VCaP (cell line): ENCODE results near the gene MRGPRF.

Experiments
- H3K27ac ChIP-seq: fragments of 450-650 bp; 2 replicates; pipeline ENCODE4 v1.5.1; 2017
- TF ChIP-seq, protein P1 (sequence below): fragments of 450-650 bp; conservative IDR thresholded peaks from 2 replicates; pipeline ENCODE4 v1.5.1; 2017; ENCODE audit warnings: mild to moderate bottlenecking, moderate library complexity

The MRGPRF gene

GRCh38 chr11:68989936-68990606, 23.0 kb downstream of the MRGPRF start:
- H3K27ac ChIP-seq, result no peak overlapping the region
- TF ChIP-seq, protein P1, sequence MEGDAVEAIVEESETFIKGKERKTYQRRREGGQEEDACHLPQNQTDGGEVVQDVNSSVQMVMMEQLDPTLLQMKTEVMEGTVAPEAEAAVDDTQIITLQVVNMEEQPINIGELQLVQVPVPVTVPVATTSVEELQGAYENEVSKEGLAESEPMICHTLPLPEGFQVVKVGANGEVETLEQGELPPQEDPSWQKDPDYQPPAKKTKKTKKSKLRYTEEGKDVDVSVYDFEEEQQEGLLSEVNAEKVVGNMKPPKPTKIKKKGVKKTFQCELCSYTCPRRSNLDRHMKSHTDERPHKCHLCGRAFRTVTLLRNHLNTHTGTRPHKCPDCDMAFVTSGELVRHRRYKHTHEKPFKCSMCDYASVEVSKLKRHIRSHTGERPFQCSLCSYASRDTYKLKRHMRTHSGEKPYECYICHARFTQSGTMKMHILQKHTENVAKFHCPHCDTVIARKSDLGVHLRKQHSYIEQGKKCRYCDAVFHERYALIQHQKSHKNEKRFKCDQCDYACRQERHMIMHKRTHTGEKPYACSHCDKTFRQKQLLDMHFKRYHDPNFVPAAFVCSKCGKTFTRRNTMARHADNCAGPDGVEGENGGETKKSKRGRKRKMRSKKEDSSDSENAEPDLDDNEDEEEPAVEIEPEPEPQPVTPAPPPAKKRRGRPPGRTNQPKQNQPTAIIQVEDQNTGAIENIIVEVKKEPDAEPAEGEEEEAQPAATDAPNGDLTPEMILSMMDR, result no peak

DNA sequence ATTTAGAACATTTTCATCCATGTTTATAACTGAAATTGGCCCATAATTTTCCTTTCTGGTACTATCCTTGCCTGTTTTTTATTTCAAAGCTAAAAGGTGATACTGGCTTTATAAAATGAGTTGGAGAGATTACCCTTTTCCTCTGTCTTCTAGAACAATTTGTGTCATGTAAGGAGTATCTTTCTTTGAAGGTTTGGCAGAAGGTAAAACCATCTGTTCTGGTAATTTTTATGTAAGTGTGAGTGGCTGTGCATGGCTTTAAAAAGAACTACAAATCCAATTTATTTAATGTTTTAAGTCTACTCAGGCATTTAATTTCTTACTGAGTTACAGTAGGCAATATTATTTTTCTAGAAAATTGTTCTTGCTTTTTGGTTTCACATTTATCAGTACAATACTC, 24.6 kb downstream of the MRGPRF start:
- TF ChIP-seq, protein P1, result no peak
- no peak overlapping the region for H3K27ac ChIP-seq

DNA sequence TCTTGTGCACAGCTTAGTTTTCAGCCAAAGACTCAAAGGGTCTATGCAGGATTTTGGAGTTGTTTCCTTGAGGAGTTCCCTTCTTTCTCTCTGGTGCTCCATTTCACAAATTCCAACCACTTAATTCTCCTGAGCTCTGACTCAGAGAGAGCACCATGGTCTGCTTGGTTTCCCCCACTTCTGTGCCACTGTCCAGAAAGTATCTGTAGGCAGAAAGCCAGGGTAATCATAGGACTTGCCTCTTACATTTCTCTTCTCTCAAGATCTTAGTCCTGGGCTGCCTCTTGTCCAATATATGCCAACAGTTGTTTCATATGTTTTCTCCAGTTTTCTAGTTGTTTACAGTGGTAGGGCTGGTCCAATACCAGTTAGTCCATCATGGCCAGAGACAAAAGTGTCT, 25.8 kb downstream of the MRGPRF start:
- no peak overlapping the region for H3K27ac ChIP-seq
- TF ChIP-seq, protein P1, result no peak

GRCh38 chr11:68983801-68984200, 29.2 kb downstream of the MRGPRF start:
- TF ChIP-seq, protein P1, result no peak
- H3K27ac ChIP-seq, result no peak overlapping the region

DNA sequence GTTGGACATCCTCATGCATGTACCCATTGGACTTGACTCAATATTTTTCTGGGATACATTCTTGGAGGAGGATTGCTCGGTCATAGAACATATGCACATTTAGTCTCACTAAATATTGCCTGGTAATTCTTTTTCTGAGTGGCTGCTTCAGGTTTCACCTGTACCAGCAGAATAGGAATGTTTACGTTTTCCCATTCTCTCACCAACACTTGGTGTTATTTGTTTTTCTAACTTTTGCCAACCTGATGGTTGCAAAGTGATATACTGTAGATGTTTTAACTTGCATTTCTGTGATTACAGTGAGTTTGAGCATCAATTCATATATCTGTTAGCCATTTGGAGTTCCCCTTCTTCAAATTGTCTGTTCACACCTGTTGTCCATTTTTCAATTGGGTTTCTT, 30.9 kb downstream of the MRGPRF start:
- no peak overlapping the region for H3K27ac ChIP-seq
- TF ChIP-seq, protein P1, result no peak

- TF ChIP-seq, protein P1, result no peak
- no peak within 1 kb of the TSS for H3K27ac ChIP-seq
Measured at GRCh38 chr11:68980776-68981065, 32.3 kb downstream of the MRGPRF start, which contains the start of gene MRGPRD. Gene MRGPRD (minus strand): TSS chr11:68980986. CDS start chr11:68980986, 0 bp downstream.

DNA sequence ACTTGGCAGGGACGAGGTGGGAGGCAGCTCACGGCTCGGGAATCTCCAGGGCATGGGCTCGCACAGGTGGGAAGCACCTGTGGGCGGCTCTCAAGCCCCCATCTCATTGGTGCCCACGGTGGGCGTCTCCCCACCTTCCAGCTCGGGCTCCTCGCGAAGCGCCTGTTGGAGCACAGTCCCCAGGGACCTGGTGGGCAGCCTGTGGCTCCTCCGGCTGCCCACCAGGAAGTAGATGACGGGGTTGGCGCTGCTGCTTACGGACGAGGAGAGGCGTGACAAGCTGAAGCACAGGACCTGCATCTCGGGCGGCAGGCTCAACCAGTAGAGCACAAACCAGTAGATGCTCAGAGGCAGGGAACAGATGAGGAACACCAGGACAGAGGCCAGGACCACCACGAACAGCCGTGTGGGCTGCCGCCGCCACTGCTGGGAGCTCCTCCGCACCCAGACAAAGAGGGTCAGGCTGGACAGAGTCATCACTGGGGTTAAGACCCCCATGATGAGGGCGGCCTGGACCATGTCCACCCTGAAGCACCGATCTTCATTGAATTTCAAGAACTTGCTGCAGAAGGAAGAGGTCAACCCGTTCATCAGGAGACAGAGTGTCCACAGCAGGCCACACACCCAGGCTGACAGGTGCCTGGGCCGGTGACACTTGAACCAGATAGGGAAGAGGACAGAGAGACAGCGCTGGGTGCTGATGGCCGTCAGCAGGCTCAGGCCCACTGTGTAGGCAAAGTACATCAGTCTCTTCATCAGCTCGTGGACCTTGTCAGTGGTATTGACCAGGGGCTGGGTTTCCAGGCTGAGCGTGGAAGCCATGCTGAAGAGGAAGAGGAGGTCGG, 32.9 kb downstream of the MRGPRF start:
- TF ChIP-seq, protein P1, result no peak
- H3K27ac ChIP-seq, result no peak overlapping the region
